Right forelimb (tissue), 1 donor: ENCODE results near the gene LASP1.
"Not testable (repeated sequence)": the region's sequence is repeated elsewhere in the genome, so short reads cannot be mapped to it uniquely, and the experiment has no call there.

Experiments
- DNase-seq: peaks from one replicate; pipeline ENCODE4 v3.0.0-alpha.2; 2018

LASP1 gene

DNA sequence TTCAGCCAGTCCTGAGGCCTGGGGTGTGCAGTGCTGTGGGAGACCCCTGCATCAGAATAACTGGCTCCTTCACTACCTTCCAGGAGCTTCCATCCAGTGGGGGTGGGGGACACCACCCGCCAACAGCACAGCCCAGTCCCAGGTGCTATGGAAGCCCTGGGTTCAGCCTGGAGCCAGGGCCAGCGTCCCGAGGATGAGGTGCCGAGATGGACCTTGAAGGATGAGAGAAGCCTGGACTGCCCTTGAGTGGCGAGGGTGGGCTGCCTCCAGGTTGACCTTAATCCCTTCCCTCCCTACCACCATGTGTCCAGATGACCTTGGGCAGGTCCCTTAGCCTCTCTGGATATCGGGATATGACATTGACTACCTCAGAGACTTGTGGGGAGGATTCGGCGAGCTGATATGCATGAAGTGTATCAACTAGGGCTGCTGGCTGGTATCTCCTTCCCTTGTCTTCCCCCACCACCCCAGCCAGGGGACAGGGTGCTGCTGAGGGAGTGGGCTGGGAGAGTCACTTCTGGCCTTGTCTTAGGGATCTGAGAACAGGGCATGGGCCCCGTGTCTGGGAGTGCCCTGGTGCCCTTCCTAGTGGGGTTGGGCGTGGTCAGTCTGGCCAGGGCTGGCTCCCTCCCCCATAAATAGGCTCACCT is 41.3 kb downstream of the LASP1 start:
- DNase-seq = no peak

DNA sequence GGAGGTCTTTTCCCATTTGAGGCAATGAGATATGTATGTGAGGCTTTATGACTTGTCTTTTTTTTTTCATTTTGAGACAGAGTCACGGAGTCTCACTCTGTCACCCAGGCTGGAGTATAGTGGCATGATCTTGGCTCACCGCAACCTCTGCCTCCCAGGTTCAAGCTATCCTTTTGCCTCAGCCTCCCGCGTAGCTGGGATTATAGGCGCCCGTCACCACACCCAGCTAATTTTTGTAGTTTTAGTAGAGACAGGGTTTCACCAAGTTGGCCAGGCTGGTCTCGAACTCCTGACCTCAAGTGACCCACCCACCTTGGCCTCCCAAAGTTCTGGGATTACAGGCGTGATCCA is 41.8 kb downstream of the LASP1 start:
- not testable (repeated sequence) for DNase-seq

DNA sequence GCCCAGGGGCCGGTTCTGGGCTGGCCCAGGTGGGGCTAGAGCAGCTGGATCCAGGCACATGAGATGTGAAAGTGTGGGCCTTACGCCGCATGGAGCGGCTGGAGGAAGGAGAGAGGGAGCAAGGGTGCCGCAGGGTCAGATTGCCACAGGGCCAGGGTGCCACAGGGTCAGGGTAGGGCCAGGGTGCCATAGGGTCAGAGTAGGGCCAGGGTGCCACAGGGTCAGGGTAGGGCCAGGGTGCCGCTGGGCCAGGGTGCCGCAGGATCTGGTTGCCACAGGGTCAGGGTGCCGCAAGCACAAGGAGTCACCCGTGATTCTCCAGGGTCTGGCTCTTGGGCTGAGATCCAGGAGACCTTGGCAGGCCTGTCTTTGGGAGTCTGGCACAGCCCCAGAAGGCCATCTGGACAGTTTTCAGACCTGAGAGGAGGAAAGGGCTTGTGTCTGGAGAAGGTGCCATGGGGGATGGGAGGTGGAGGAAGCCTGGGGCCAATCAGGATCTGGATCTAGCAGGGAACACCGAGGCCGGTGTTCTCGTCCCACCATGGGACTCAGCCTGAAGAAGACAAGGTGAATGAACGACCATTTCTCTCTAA is 42.5 kb downstream of the LASP1 start:
- DNase-seq = no peak

DNA sequence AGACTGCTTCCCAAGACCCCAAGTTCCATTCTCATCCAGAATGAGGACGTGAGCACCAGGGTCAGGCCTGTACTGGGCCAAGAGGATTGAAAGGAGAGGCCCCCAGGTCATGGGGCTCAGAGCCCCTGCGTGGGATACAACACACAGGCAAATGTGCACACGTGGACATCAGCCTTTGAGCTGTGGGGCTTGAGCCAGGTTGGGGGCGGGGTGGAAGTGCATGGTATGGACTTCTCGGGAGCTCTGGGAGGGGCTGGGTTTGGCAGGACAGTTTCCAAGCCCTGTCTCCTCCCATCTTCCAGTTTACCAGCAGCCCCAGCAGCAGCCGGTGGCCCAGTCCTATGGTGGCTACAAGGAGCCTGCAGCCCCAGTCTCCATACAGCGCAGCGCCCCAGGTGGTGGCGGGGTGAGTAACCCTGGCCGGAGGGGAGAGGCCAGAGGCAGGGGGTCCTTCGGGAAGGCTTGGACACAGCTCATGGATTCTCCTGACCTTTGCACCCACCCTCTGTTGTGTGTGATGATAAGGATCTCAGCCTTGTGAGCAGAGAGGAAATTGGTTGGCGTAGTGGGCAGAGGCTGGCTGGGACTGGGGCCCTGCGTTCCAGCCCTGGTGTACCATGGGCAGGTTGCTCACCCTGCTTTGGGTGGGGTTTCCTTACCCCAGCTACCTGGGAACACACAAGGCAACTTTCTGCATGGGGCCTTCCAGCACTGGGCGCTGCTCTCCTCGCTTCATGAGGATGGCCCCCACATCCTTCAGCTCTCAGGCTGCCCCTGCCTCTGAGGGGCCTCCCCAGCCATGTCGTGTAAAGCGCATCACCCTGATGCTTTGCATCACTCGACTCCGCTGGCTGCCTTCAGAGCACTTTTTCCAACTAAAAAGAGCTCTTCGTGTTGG is 45.1 kb downstream of the LASP1 start:
- no peak for DNase-seq

GRCh38 chr17:38915639-38915995 is 45.8 kb downstream of the LASP1 start:
- DNase-seq = no peak

DNA sequence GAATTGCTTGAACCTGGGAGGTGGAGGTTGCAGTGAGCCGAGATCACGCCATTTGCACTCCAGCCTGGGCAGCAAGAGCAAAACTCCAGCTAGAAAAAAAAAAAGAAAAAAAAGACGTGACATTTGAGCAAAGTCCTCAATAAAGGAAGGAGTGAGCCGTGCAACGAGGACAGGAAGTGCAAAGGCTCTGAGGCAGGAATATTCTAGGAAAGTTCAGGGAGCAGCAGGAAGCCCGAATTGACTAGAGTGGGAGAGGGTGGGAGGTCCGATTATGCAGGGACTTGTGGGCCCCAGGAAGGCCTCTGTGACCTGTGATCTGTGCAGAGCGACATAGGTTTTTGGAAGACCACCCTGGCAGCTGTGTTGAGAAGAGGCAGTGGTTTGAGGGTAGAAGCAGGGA is 46.9 kb downstream of the LASP1 start:
- DNase-seq = no peak

DNA sequence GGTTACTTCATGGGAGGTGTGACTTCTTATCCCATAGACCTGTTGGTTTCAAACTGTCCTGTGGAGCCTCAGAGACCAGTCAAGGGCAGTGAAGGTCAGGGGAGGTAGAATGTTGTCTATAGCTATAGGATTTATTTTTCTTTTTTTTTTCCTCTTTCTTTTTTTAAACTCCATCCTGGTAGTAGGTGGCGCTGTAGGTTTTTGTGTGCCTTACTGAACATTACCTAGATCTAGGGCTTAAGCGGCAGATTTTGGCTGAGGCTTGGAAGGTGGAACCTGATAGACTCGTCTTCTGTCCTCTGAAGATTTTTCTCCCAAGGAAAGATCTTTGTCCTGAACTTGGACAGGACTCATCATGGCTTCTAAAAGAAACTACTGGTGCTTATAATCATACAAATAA is 47.4 kb downstream of the LASP1 start:
- no peak for DNase-seq

DNA sequence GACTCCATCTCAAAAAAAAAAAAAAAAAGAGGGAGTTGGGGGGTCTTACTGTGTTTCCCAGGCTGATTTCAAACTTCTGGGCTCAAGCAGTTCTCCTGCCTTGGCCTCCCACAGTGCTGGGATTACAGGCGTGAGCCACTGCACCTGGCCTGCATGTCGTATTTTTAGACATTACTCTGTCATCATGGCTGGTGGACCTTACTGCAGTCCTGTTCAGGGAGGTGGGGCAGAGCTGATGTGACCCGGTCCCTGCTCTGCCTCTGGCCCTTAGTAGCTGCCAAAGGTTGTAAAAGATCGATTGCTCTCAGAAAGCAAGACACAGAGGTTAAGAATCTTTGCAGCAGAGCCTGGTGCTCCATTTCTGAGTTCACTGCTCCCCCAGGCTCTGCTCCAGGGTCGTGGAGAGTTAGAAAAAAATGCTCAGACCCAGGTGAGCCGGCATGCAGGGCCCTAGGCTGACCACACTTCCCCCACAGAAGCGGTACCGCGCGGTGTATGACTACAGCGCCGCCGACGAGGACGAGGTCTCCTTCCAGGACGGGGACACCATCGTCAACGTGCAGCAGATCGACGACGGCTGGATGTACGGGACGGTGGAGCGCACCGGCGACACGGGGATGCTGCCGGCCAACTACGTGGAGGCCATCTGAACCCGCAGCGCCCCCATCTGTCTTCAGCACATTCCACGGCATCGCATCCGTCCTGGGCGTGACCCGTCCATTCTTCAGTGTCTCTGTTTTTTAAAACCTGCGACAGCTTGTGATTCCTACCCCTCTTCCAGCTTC is 48.5 kb downstream of the LASP1 start:
- DNase-seq = no peak

GRCh38 chr17:38918916-38919315 is 49.1 kb downstream of the LASP1 start:
- no peak for DNase-seq

DNA sequence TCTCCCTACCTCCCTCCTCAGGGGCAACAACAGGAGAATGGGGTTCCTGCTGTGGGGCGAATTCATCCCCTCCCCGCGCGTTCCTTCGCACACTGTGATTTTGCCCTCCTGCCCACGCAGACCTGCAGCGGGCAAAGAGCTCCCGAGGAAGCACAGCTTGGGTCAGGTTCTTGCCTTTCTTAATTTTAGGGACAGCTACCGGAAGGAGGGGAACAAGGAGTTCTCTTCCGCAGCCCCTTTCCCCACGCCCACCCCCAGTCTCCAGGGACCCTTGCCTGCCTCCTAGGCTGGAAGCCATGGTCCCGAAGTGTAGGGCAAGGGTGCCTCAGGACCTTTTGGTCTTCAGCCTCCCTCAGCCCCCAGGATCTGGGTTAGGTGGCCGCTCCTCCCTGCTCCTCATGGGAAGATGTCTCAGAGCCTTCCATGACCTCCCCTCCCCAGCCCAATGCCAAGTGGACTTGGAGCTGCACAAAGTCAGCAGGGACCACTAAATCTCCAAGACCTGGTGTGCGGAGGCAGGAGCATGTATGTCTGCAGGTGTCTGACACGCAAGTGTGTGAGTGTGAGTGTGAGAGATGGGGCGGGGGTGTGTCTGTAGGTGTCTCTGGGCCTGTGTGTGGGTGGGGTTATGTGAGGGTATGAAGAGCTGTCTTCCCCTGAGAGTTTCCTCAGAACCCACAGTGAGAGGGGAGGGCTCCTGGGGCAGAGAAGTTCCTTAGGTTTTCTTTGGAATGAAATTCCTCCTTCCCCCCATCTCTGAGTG is 49.6 kb downstream of the LASP1 start:
- DNase-seq = no peak

- DNase-seq = no peak
Observed at GRCh38 chr17:38920374-38921291, 50.8 kb downstream of the LASP1 start.

- no peak for DNase-seq
Observed at GRCh38 chr17:38921756-38922411, 52.0 kb downstream of the LASP1 start.

DNA sequence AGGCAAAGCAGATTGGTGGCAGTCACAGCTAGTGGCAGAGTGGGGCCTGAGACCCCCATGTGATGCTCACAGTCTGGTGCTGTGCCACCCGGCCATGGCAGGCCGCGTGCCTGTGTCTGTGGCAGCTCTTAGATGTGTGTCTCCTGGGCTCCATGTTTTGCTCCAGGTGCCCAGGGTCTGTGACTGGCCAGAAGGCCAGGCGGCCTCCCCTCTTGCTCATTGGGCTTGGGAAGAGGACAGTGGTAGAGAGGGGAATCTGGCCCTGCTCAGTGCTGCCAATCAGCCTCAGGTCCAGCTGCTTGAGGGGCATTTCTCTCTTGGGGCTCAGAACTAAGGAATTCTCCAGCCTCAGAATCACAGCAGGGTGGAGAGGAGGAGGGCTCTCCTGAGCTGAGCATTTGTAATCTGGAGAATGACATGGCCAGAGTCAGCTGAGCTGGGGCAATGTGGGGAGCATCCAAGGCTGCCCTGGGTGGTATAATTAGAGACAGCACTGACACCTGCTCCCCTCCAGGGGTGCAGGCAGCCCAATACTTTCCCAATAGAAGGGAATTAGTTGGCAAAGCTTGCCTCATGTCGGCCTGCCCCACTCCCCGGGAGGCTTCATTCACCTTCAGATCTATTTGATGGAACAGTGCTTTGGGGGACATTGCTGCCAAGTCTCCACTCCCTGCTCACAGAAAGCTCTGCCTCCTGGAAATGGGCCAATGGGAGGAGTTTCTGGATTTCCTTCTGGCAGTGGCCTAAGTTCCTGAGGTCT is 52.9 kb downstream of the LASP1 start:
- DNase-seq = peak; percentile 78

DNA sequence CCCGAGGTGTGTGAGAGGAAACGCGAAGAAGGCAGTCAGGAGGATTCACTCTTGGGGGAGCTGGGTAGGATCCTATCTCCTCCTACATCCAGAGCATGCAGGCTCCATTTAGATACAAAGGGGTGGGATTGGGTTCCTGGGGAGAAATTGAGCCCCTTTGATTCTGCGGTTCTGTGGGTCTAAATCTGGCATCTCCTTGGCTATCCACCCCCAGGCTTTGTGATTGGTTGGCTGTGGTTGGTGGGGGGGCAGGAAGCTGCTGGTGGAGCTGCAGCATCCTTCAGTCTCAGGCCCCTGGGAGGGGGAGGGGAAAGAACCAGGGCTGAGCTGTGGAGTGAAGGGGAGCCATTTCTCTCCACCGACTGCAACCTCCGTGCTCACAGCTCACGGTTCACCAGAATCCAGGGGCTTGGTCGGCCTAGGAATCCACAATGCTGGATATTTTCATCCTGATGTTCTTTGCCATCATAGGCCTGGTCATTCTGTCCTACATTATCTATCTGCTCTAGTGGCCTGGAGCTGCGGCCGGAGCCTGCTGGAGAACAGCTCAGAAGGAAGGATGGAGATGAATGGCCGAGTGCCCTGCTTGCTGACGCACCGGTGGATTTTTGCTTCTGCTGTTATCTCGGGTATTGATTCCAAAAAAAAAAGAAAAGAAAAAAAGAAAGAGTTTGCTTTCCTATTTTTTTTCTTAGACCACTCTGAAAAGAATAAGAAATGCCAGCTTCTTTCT is 55.6 kb downstream of the LASP1 start, which contains the start of gene LASP1NB:
LASP1NB (plus strand) TSS at position 352 of the 733 bp plus-strand sequence.
- DNase-seq = no peak

GRCh38 chr17:38926293-38927070 is 56.6 kb downstream of the LASP1 start:
- no peak for DNase-seq

DNA sequence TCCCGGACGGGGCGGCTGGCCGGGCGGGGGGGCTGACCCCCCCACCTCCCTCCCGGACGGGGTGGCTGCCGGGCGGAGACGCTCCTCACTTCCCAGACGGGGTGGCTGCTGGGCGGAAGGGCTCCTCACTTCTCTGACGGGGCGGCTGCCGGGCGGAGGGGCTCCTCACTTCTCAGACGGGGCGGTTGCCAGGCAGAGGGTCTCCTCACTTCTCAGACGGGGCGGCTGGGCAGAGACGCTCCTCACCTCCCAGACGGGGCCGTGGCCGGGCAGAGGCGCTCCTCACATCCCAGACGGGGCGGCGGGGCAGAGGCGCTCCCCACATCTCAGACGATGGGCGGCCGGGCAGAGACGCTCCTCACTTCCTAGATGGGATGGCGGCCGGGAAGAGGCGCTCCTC is 60.9 kb downstream of the LASP1 start:
- DNase-seq = not testable (repeated sequence)

DNA sequence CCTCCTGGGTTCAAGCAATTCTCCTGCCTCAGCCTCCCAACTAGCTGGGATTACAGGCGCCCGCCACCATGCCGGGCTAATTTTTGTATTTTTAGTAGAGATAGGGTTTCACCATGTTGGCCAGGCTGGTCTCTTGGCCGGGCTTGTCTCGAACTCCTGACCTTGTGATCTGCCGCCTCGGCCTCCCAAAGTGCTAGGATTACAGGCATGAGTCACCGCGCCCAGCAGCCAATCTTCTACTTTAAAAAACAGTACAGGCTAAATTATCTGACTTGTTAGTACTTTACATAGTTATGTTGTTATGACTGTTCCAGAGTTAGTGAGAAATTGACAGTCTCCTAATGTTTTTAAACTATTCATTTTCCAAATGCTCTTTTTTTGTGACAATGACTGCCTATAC is 64.1 kb downstream of the LASP1 start:
- not testable (repeated sequence) for DNase-seq

GRCh38 chr17:38939987-38940386 is 70.1 kb downstream of the LASP1 start:
- DNase-seq = no peak
